GM23338 (cell line): ENCODE results near the gene TBCD.

Experiments used
- CTCF ChIP-seq, 2 experiments: fragments of 200-600 bp in 1 of 2; sonication (generic) in 1 of 2; conservative IDR thresholded peaks; 2 replicates each; pipeline versions ENCODE4 v1.5.1 to v1.6.1; 2016 to 2017; ENCODE audit warnings: antibody characterized with exemption in 2 of 2, low read depth in 2 of 2, mild to moderate bottlenecking in 2 of 2, moderate library complexity in 1 of 2
- POLR2AphosphoS5 ChIP-seq: IDR thresholded peaks from 2 replicates; pipeline ENCODE4 v1.6.1; 2016; ENCODE audit warnings: antibody characterized with exemption, low read depth

DNA sequence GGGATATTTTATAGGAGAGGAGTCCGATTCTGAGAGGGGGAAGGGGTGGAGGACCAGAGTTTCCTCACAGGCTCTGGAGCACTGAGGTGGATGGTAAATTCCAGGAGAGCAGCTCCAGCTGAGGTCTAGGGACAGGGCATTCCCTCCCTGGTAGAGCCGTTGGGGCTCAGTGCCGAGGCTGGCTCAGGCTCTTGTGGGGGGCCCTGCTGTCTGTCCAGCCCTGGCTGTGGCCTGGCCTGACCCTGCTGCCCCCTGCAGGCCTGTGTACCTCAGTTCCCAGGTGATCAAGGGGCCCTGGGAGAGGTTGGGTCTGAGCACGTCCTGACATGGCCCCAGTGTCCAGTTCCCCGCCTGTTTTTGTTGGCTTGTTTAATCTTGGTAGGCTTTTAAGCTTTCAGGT lies 71.1 kb downstream of the TBCD start:
- peak; percentile 55 to 68 for TF ChIP-seq CTCF (conservative IDR thresholded peaks at IDR 0.05; ENCODE audit: low read depth in 2 of 2)
- TF ChIP-seq POLR2AphosphoS5: no peak
